Left ventricle myocardium superior (tissue), 1 donor: ENCODE results near the gene ADCK2. TPM values are rescaled to one million over a fixed set of nuclear protein-coding genes. Genes with fewer than 3 reads are reported as not detected.
A peak's percentile ranks its signal among the peaks of the same experiment; 100 is the strongest.
"Not testable (repeated sequence)": the region's sequence is repeated elsewhere in the genome, so short reads cannot be mapped to it uniquely, and the experiment has no call there.

Experiments
- ATAC-seq: fragments of 200-7000 bp; cut with Tn5 transposase; one replicate; pipeline ENCODE4 v1.9.1; 2020; ENCODE audit warnings: mild to moderate bottlenecking, moderate library complexity
- DNase-seq: peaks from one replicate; pipeline ENCODE4 v3.0.0-alpha.2; 2020
- intact Hi-C: fragments of 100-400 bp; cut with micrococcal nuclease; formaldehyde crosslinking; loops from one replicate; pipeline ENCODE4 v1.11.0; 2022
- long read RNA-seq: library from polyadenylated mRNA; unstranded; transcript quantifications from one replicate; pipeline ENCODE4 v2.0.0, GENCODE V29; 2021
- total RNA-seq: library from RNA; stranded (reverse); fragmentation: NEBNext Ultra II Directional; extraction: Animal tissue kit (Norgen Biotek cat#: 25700); gene quantifications from one replicate; pipeline ENCODE4 v1.2.1, GENCODE V29; 2021
- donor health status: DM: no; HTN: yes; CAD: no; lungs with severe emphysema.

ADCK2 gene, protein sequence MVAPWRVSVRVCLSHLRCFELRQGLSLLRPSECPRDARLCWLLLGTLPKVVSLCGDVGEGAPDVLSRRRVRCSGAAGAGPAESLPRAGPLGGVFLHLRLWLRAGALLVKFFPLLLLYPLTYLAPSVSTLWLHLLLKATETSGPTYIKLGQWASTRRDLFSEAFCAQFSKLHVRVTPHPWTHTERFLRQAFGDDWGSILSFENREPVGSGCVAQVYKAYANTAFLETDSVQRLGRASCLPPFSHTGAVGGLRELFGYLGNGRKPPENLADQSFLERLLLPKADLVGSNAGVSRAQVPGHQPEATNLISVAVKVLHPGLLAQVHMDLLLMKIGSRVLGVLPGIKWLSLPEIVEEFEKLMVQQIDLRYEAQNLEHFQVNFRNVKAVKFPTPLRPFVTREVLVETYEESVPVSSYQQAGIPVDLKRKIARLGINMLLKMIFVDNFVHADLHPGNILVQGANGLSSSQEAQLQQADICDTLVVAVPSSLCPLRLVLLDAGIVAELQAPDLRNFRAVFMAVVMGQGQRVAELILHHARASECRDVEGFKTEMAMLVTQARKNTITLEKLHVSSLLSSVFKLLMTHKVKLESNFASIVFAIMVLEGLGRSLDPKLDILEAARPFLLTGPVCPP
- total RNA-seq: 10.0 TPM
- long read RNA-seq, transcript ADCK2-201 (8 exons, 2,377 nt): major isoform, 38 of 42 reads
- long read RNA-seq, partial matches to known transcripts: 0 of 42 reads
- long read RNA-seq, other reads (novel, unspliced or antisense): 3 of 42 reads

DNA sequence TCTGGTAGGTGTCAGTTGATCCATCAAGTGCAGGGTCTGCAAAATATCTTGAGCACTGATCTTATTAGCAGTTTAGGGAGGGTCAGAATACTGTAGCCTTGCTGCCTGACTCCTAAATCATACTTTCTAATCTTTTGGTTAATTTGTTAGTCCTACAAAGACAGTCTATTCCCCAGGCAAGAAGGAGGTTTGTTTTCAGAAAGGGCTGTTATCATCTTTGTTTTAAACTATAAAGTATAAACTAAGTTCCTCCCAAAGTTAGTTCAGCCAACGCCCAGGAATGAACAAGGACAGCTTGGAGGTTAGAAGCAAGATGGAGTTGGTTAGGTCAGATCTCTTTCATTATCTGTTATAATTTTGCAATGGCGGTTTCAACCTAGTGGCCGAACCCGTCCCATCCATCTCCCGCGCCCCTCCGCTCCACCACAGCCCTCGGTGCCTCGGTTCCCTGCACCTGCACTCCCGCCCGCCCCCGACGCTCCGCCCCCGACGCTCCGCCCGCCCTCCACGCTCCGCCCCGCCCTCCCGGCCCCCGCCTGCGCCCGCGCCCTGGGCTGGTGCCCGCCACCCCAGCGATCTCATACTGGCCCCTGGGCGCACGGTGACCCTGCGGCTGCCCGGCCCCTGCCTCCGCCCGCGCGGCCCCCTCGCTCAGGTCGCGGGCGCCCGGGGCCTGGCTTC is at the start of gene ADCK2:
Gene ADCK2 (plus strand): TSS at position 564 of the 681 bp plus-strand sequence. CDS start 386 bp downstream, outside the sequence.
- ATAC-seq: peak; percentile 84
- intact Hi-C loops: no loop called here
- peak; percentile 75 for DNase-seq

DNA sequence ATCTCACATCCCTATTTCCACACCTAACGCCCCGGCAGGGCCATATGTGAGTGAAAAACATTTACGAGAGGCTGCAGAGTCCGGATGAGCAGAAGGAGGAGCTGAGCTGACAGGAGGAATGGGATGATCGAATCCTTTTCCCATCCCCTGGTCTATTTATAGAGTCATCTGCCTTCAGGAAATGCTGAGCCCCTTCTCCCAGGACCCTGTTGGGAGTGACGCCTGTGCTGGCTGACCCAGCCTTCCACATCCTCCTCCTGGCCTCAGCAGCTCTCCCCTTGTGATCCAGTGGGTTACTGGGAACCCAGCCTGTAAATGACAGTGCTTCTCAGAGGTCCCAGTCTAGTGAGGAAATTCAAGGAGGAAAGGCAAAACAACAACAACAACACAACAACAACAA is 48.8 kb upstream of the ADCK2 start:
- ATAC-seq (peak; percentile 46), DNase-seq (peak; percentile 54)
- intact Hi-C loops: no loop called here

DNA sequence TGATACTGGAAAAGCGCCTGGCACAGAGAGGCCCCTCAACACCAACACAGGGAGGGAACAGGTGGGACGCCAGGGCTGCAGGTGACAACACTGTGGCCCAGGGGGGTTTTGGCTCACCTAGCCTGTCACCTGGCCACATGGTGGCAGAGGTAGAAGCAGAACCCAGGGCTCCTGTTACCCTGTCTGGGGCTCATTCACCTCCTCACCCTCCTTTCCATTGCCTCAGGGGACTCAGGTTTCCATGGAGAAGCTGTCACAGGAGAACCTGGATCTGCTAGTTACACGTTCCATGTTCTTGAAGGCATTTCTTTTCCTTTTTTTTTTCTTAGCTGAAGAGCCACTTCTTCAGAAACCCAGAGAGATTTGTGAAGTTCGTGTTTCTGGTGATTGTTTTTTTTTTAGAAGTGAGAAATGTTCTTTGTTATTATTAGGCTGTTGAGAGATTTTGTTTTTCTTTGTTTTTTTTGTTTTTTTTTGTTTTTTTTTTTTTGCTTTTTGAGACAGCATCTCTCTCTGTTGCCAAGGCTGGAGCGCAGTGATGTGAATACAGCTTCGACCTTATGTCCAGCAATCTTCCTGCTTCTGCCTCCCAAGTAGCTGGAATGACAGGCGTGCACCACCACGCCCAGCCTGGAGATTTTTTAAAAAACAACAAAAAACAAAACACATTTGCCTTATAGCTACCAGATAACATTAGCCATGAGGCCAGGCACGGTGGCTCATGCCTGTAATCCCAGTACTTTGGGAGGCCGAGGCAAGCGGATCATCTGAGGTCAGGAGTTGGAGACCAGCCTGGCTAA is 48.2 kb upstream of the ADCK2 start:
- no peak for ATAC-seq
- intact Hi-C loops: no loop called here
- no peak for DNase-seq

DNA sequence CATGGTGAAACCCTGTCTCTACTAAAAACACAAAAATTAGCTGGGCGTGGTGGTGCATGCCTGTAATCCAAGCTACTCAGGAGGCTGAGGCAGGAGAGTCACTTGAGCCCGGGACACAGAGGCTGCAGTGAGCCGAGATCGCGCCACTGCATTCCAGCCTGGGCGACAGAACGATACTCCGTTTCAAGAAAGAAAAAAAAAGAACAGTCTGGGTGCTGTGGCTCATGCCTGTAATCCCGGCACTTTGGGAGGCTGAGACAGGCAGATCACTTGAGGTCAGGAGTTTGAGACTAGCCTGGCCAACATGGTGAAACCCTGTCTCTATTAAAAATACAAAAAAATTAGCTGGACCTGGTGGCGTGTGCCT is 47.6 kb upstream of the ADCK2 start:
- ATAC-seq, intact Hi-C loops, DNase-seq: not testable (repeated sequence)

DNA sequence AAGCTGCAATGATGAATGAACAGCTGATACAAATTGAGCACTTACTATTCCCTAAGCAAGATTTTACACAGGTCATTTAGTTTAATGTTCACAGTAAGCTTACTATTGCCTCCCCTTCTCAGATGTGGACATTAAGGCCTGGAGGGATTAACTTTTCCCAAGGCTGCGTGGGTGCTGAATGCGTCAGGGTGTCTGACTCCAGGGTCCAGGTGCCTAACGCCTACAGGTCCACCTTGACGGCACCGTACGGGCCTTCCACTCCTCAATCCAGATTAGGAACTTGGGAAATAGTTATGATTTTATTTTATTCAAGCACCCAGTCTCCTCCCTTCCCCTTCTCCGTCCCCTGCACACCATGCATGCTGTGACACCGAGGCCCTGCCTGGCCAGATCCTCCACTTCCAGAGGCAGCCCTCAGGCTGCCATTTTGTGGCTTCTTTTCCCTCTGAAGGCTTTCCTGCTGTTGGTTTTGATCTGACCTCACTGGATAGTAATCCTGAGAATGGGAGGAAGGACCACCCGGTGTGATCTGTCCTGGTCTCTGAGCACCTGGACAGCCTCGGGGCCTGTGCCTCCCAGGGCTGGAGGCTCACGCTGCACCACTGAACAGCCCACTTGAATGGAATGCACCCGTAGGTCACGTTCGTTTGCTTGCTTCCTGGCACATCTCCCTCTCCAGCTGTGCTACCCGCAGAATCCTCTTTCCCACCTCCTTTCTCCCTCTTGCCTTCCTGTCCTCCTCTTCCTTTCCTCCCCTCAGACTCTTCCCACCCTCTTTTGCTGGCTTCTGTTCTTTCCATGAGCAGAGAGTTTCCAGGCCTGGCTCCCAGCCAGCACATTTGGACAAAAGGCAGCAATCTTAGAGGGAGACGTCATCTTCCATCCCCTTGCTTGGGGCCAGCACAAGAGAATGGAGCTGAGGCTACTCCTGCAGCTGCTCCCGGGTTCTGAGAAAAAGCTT is 46.6 kb upstream of the ADCK2 start:
- intact Hi-C loops: no loop called here
- peak; percentile 85 for ATAC-seq
- DNase-seq: peak; percentile 94

DNA sequence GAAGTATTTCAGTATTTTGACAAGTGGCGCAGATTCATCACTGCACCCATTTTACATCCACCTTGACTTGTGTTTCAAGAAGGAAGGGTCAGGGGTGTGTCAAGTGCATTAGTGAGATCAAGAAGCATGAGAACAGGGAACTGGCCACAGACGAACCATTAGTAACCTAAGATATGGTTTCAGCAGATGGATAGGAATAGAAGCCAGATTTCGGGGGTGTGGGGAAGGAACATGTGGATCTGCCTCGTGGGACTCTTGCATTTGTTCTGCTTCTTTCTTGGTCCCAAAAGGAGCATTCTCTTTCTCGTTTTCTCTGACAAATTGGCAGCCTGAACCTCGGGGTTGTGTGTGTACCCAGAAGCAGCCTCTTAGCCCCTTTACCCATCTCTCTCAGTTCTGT is 41.7 kb upstream of the ADCK2 start:
- ATAC-seq: peak; percentile 58
- no peak for DNase-seq
- intact Hi-C loops: no loop called here

DNA sequence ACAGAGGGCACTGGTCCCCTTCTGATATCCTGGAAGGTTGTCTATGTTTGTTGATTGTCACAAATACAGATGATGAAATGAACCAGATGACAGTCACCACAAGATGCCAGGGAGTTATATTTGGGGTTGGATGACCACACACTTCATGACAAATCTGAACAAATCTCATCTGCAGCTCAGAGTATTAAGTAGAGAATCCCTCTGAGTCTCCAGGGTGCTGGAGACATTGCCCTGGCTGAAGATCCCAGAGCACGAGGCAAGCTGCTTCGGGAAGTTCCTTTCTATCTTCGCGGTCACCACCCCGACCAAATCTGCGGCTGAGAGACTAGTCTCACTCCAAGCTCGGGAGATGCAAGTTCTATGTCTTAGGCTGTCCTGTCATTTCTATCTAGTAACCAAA is 41.1 kb upstream of the ADCK2 start:
- no peak for DNase-seq
- peak; percentile 52 for ATAC-seq
- intact Hi-C loops: no loop called here

DNA sequence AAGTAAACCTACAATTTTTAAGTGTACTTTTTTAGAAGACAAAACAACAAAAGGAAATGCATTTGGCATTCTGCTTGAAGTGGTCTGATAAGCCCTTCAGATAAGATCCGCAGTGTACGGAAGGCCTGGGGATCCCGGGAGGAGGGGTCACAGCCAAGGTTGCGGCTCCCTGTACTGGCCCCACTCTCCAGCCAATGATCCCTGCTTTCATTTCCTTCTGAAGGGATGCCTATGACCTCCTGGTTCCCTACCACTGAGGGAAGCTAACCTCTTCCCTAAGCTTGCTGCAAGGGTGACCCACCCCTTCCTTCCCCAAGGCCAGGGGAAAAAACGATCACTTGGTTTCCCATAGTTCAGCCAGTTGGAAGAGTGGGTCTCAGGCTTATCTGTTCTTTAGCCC is 37.4 kb upstream of the ADCK2 start:
- DNase-seq: no peak
- intact Hi-C loops: no loop called here
- no peak for ATAC-seq

DNA sequence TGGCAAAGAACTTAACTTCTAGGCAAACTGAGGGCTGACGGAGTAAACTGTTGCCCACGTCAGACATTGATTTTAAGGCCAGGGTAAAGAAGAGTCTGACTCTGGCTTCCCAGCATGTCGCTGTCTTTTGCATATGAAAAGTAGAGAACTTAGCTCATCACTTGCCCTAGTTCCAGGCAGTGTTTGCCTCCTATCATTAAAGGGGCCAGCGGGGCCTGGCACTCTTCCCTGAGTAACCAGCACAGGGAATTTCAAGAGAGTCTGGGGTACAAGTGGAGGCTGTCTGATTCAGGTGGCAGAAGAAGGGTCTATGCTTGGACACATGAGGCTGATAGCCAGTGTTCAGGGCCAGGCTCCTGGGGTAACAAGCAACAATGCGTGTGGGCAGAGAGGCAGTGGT is 36.9 kb upstream of the ADCK2 start:
- intact Hi-C loops: no loop called here
- no peak for DNase-seq
- ATAC-seq: no peak

DNA sequence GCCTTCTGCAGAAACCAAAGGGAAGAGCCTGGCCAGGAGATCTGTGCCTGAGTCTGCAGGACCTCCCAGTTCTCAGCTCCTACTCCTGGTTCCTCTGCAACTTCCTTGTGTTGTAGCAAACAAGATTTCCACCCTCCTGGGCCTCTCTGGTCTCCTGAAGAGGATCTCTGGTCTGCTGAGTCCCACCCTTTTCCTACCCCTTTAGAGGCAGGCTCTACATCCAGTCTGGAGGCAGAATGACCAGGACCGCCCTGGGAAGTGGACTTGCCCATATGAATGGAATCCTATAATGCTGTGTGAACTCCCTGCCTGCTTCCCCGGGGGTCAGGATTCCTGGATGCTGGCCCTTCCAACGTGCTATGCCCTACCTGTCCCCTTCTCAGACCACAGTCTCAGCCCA is 35.3 kb upstream of the ADCK2 start:
- ATAC-seq: no peak
- intact Hi-C loops: no loop called here
- DNase-seq: no peak

DNA sequence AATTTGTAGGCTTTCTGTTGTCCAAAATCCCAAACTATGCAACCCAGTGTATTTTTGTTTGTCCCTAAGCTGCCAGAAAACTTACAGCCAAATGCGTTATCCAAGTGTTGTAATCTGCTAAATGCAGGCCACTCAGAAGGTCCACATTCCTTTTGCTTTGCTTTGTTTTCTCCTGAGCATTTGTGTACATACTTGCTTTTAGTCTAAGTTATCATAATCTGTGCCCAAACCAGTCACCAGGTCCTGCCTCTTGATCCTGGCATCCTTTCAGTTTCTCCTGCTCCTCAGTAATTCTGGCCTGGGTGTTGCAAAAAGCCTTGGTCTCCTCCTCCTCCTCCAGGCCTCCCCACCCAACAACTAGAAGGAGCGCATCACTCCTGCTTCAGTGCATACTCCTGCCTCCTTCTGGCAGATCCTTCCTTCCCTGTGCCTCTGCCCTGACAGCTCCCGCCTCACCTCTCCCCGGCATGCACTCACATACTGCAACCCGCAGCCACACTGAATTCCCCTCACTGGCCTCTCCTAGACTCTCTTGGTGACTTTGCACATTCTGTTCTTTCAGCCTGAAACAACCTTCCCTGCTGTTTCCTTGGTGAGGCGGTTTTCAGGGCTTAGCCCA is 34.5 kb upstream of the ADCK2 start:
- ATAC-seq: peak; percentile 30
- intact Hi-C loops: no loop called here
- no peak for DNase-seq

DNA sequence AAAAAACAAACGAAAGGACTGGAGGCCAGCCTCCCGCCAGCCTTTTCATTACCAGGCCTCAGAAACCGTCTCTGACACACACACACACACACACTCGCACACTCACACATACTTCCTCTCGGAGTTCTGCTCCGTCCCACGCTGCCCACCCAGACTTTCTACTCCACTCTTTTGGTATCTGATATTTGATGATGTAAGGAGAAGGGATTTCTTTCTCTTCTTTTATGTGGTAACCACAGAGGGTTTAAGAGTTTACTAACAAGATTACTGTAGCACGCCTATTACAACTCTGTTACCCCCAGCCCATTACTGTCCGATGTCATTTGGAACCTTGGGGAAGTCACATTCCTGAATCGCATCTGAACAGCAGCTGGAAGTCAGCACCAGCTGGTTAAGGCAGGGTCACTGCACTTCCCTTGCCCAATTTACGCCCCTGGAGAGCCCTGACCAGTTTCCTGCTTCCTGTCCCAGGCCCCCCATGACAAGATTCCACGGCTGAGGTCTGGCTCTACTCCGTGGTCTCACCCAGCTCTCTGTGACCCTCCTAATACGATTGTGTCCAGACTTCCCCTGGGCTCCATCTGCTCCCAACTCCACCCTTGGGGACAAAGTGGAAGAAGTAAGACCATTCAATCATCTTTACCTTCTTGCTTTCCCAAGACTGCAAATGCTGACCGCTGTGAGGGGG is 33.2 kb upstream of the ADCK2 start:
- ATAC-seq: peak; percentile 56
- peak; percentile 60 for DNase-seq
- intact Hi-C loops: no loop called here

DNA sequence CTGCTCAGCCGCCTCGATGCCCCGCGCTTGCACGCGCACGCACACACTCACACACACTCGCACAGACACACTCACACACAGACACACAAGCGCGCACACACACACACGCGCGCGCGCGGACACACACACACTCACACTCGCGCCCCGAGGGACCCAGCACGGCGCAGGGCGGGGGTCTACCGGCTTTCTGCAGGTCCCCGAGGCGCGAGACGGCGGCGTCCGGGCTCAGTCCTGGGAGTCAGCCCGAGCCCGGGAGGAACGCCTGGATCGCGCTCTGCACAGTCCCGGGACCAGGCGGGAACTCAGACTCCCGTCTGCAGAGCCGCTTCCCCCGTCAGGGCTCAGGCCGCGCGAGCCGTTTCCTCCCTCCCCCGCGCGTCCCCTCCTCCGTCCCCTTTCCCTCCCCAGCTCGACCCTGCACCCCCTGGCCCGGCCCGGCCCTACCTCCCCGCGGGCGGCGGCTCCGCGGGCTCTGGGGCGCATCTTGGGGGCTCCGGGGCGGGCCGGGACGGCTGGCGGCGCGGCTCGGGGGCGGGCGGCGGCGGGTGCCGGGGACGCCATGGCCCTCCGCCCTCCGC is 32.6 kb upstream of the ADCK2 start:
- intact Hi-C loops: no loop called here
- ATAC-seq: peak; percentile 44
- DNase-seq: peak; percentile 65

DNA sequence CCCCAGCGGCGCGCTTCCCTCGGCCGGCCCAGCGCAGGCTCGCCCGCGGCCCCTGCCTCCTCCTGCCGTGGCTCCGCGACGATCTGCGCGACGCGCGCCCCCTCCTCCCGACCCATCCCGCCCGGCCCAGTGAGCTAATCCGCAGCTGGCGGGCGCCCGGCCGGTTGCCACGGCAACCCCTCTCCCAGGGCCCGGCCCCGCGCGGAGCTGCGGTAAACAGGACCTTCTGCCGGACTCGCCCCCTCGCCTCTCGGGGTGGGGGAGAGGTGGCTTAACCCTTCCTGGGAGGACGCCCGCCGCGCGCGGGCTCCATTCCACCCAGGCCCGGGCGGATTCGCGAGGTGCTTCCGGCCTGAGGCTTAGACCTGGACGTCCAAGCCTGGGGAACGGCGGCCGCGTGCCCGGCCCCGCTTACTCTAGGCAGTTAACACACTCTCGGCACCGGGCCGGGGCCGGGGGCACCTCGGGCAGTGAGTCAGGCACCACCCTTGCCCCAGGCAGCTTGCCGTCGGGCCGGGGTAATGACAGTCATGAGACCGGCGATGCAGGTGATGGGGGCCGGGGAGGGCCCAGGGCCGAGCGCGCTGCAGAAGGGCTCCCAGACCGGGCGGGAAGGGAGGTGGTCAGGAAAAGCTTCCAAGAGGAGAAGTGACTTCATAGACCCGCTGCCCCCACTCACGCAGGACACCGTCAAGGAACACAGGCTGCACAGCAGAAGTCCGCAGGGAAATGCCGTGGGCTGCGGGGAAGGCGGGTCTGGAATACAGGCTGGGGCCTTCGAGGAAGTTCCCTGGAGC is 31.8 kb upstream of the ADCK2 start, which contains the start of gene DENND2A:
Gene DENND2A (minus strand): TSS at position 87 of the 797 bp plus-strand sequence. CDS start 38,416 bp downstream, outside the sequence.
- peak; percentile 64 for ATAC-seq
- intact Hi-C loops: no loop called here

DNA sequence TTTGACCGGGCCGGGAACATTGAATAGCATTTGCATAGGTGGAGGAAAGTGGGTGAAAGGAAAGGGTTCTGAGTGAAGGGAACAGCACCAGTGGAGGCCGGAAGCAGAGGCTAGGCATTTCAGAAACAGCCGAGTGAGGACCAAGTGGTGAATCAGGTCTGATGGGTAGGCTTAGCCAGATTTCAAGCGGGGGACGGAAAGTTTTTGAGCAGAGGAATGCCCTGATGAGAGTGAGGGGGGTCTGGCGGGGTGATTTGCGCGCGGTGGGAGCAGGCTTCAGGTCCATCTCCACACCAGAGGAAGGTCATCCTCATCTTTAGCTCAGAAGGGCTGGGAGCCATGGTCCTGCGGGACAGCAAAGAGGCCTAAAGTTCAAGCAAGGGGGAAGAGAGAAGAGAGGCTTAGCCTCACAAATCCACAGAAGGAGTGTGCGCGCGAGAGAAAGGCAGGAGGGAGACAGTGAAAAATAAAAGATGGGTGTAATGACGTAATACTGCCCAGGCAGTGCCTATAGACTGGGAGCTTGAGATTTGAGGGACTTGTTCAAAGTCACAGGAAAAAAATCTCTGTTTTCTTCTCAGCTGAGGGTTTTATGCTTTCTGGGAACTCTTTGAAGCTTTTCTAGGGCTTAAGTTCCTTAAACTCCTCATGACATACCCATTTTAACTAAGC is 31.1 kb upstream of the ADCK2 start:
- intact Hi-C loops: no loop called here
- no peak for ATAC-seq
- no peak for DNase-seq

More for the DNA sequence above, 31.8 kb upstream of the ADCK2 start, which contains the start of gene DENND2A:
- peak; percentile 90 for DNase-seq
